H1 (cell line): Measurements from ENCODE around the gene SLC48A1. TPM values are rescaled to one million over a fixed set of nuclear protein-coding genes. Genes with fewer than 3 reads are reported as not detected.

Source experiments
- CTCF ChIA-PET: fragments of 300-600 bp; sonication (Branson Sonifier 250); formaldehyde crosslinking; loops from one replicate; lab custom pipeline; 2021; ENCODE audit not compliant: partially characterized antibody; lab: Charles Lee
- POLR2A ChIA-PET: fragments of 300-600 bp; sonication (Branson Sonifier 250); formaldehyde crosslinking; loops from one replicate; lab custom pipeline; 2021; ENCODE audit warnings: inconsistent platforms; ENCODE audit not compliant: partially characterized antibody; lab: Charles Lee
- DNase-seq, 2 experiments: peaks; one replicate each; pipeline versions ENCODE4 v3.0.0 to v3.0.0-alpha.2; 2010 to 2022; ENCODE audit warnings: low spot score in 2 of 2, low read depth in 1 of 2, mixed read lengths in 1 of 2
- FAIRE-seq: peaks from 2 replicates; lab custom pipeline; 2011; peaks lifted over from hg19 to GRCh38; lab: Jason Lieb, UNC
- H2AFZ ChIP-seq: 2 replicates; pipeline ENCODE4 v1.8.1; 2012; ENCODE audit warnings: low read length, inconsistent platforms
- H2AK5ac ChIP-seq: 2 replicates; pipeline ENCODE4 v1.6.1; 2013; ENCODE audit warnings: low read depth, low read length
- H2BK120ac ChIP-seq: replicated peaks from 2 replicates; pipeline ENCODE3; 2013; ENCODE audit warnings: low read depth, low read length, inconsistent platforms
- H2BK12ac ChIP-seq: 2 replicates; pipeline ENCODE4 v1.6.1; 2013; ENCODE audit warnings: low read depth, low read length
- H2BK15ac ChIP-seq: 2 replicates; pipeline ENCODE4 v1.6.1; 2013; ENCODE audit warnings: low read length
- H2BK20ac ChIP-seq: 2 replicates; pipeline ENCODE4 v1.6.1; 2013; ENCODE audit warnings: low read length
- H2BK5ac ChIP-seq: 2 replicates; pipeline ENCODE4 v1.6.1; 2013; ENCODE audit warnings: low read depth, low read length
- H3K14ac ChIP-seq: 2 replicates; pipeline ENCODE4 v1.6.1; 2013; ENCODE audit warnings: inconsistent platforms; ENCODE audit not compliant: insufficient read length
- H3K18ac ChIP-seq: 2 replicates; pipeline ENCODE4 v1.6.1; 2013; ENCODE audit warnings: low read length; ENCODE audit errors: extremely low read depth
- H3K23ac ChIP-seq: 2 replicates; pipeline ENCODE4 v1.6.1; 2013; ENCODE audit warnings: inconsistent platforms; ENCODE audit not compliant: insufficient read length
- H3K23me2 ChIP-seq: 2 replicates; pipeline ENCODE4 v1.6.1; 2013; ENCODE audit warnings: low read depth, low read length
- H3K27ac ChIP-seq: 2 replicates; pipeline ENCODE4 v1.6.1; 2011; ENCODE audit warnings: low read depth, low read length, inconsistent platforms
- H3K27me3 ChIP-seq, 4 experiments: replicated peaks in 1 of 4; 1 replicate in 1 of 4; 2 replicates in 3 of 4; pipeline versions ENCODE4 v1.6.1 to v1.8.1; 2011 to 2013; ENCODE audit warnings: low read length in 3 of 4, mild to moderate bottlenecking in 3 of 4, inconsistent platforms in 2 of 4, mixed read lengths in 2 of 4, moderate library complexity in 1 of 4; ENCODE audit not compliant: control insufficient read depth in 3 of 4, insufficient read depth in 3 of 4; ENCODE audit errors: extremely low read depth in 1 of 4
- H3K36me3 ChIP-seq, 4 experiments: 2 replicates each; pipeline versions ENCODE4 v1.6.1 to v1.8.1; 2011 to 2013; ENCODE audit warnings: mild to moderate bottlenecking in 4 of 4, low read length in 3 of 4, moderate library complexity in 2 of 4, control low read depth in 1 of 4, inconsistent platforms in 1 of 4; ENCODE audit not compliant: insufficient read depth in 4 of 4, control insufficient read depth in 2 of 4
- H3K4ac ChIP-seq: replicated peaks from 2 replicates; pipeline ENCODE3; 2013; ENCODE audit warnings: low read length, low read depth, mixed read lengths, inconsistent platforms; ENCODE audit not compliant: insufficient read length
- H3K4me1 ChIP-seq, 4 experiments: replicated peaks in 1 of 4; 1 replicate in 1 of 4; 2 replicates in 3 of 4; pipeline versions ENCODE4 v1.6.1 to v1.8.1; 2011 to 2013; ENCODE audit warnings: low read length in 3 of 4, inconsistent platforms in 2 of 4, mixed read lengths in 1 of 4; ENCODE audit not compliant: insufficient read depth in 4 of 4, control insufficient read depth in 3 of 4
- H3K4me2 ChIP-seq, 2 experiments: 2 replicates each; pipeline versions ENCODE4 v1.6.1 to v1.8.1; 2011 to 2013; ENCODE audit warnings: low read depth in 2 of 2, low read length in 2 of 2, control low read depth in 1 of 2, inconsistent platforms in 1 of 2, mild to moderate bottlenecking in 1 of 2; ENCODE audit not compliant: insufficient read depth in 1 of 2
- H3K4me3 ChIP-seq, 4 experiments: fragments of 200-600, 300-600 bp in 1 of 4; sonication (generic), shearing (Covaris generic), sonication (Bioruptor Twin) in 1 of 4; 2 replicates each; pipeline versions ENCODE4 v1.5.1 to v1.8.1; 2011 to 2016; ENCODE audit warnings: low read length in 4 of 4, low read depth in 3 of 4, control low read depth in 2 of 4, inconsistent platforms in 2 of 4, mild to moderate bottlenecking in 2 of 4, mixed read lengths in 1 of 4, moderate library complexity in 1 of 4; ENCODE audit not compliant: insufficient read depth in 2 of 4; ENCODE audit errors: extremely low read depth in 1 of 4
- H3K56ac ChIP-seq: replicated peaks from 2 replicates; pipeline ENCODE3; 2013; ENCODE audit warnings: low read depth, mild to moderate bottlenecking, mixed read lengths, low read length, inconsistent platforms; ENCODE audit not compliant: insufficient read length
- H3K79me1 ChIP-seq: 2 replicates; pipeline ENCODE4 v1.6.1; 2013; ENCODE audit warnings: low read depth, low read length, control low read depth
- H3K79me2 ChIP-seq, 2 experiments: 2 replicates each; pipeline versions ENCODE4 v1.6.1 to v1.8.1; 2012 to 2013; ENCODE audit warnings: low read length in 2 of 2, mild to moderate bottlenecking in 2 of 2, inconsistent platforms in 1 of 2; ENCODE audit not compliant: insufficient read depth in 2 of 2, control insufficient read depth in 1 of 2
- H3K9ac ChIP-seq, 4 experiments: replicated peaks in 1 of 4; 1 replicate in 1 of 4; 2 replicates in 3 of 4; pipeline versions ENCODE4 v1.6.1 to v1.8.1; 2011 to 2013; ENCODE audit warnings: low read depth in 3 of 4, low read length in 3 of 4, control low read depth in 2 of 4, mild to moderate bottlenecking in 2 of 4, moderate library complexity in 2 of 4, inconsistent platforms in 1 of 4; ENCODE audit errors: extremely low read depth in 1 of 4
- H3K9me3 ChIP-seq, 2 experiments: 2 replicates each; pipeline versions ENCODE4 v1.6.1 to v1.8.1; 2012 to 2013; ENCODE audit warnings: mild to moderate bottlenecking in 2 of 2, moderate library complexity in 2 of 2, control low read depth in 1 of 2, inconsistent platforms in 1 of 2, low read depth in 1 of 2, low read length in 1 of 2, mixed read lengths in 1 of 2; ENCODE audit not compliant: insufficient read depth in 2 of 2
- H4K20me1 ChIP-seq, 2 experiments: replicated peaks in 1 of 2; 2 replicates each; pipeline versions ENCODE3 to v1.8.1; 2011 to 2013; ENCODE audit warnings: inconsistent platforms in 2 of 2, low read length in 2 of 2, mild to moderate bottlenecking in 1 of 2; ENCODE audit not compliant: insufficient read depth in 2 of 2, control insufficient read depth in 1 of 2
- H4K5ac ChIP-seq: 2 replicates; pipeline ENCODE4 v1.6.1; 2013; ENCODE audit warnings: low read length, low read depth, mixed read lengths, inconsistent platforms; ENCODE audit not compliant: insufficient read length
- H4K8ac ChIP-seq: 2 replicates; pipeline ENCODE4 v1.8.0; 2013; ENCODE audit warnings: mild to moderate bottlenecking, moderate library complexity, low read length, inconsistent platforms; ENCODE audit not compliant: insufficient read depth; ENCODE audit errors: extremely low read depth
- H4K91ac ChIP-seq: replicated peaks from 2 replicates; pipeline ENCODE3; 2013; ENCODE audit warnings: low read length, mixed read lengths, inconsistent platforms; ENCODE audit not compliant: insufficient read length
- BACH1 ChIP-seq: IDR thresholded peaks from 2 replicates; pipeline ENCODE4 v1.6.1; 2012; ENCODE audit warnings: low read length, improper control_type of control experiment
- MAFK ChIP-seq: IDR thresholded peaks from 2 replicates; pipeline ENCODE4 v1.6.1; 2012; ENCODE audit warnings: low read depth, mild to moderate bottlenecking, improper control_type of control experiment, low read length
- RFX5 ChIP-seq: IDR thresholded peaks from 2 replicates; pipeline ENCODE4 v1.6.1; 2011; ENCODE audit warnings: low read depth, low read length, improper control_type of control experiment, borderline replicate concordance
- WGBS, 2 experiments: shearing (Covaris generic) in 1 of 2; methylation state at CpG; one replicate each; pipeline versions ENCODE4 v1.1.6 to v1.1.7; 2013 to 2015; ENCODE audit warnings: low lambda C conversion rate in 2 of 2, mixed read lengths in 2 of 2, inconsistent platforms in 1 of 2, low coverage in 1 of 2, missing lambda C conversion rate in 1 of 2; ENCODE audit not compliant: insufficient replicate concordance in 2 of 2, insufficient coverage in 1 of 2, insufficient read length in 1 of 2; ENCODE audit errors: extremely low coverage in 1 of 2, missing lambda C conversion rate in 1 of 2; 5-methylcytosine and 5-hydroxymethylcytosine counted together
- polyA plus RNA-seq, 7 experiments: library from polyadenylated mRNA; depleted of rRNA in 3 of 7; stranded (reverse) in 5 of 7; unstranded in 2 of 7; fragments of >200 nt in 5 of 7; fragments of 200-250 nt in 2 of 7; gene quantifications; 1 replicate in 5 of 7; 2 replicates in 1 of 7; 4 replicates in 1 of 7; pipeline versions ENCODE4 v1.2.1 to v1.2.3, GENCODE V29; 2011 to 2013; ENCODE audit warnings: missing spikeins in 2 of 7, mixed read lengths in 2 of 7
- total RNA-seq: library from RNA; stranded (reverse); fragmentation: NEBNext Ultra II Directional; extraction: Animal tissue kit (Norgen Biotek cat#: 25700); gene quantifications from 2 replicates; pipeline ENCODE4 v1.2.1, GENCODE V29; 2021

SLC48A1 gene
- total and polyA plus RNA-seq, 2 of the 8 experiments (the other 6 are each of a cell fraction or from before 2014, with no cell fraction given), result 9.5 to 14.1 TPM

GRCh38 chr12:47775100-47775911 is 2.3 kb downstream of the SLC48A1 start:
- Histone ChIP-seq H4K5ac (no peak overlapping the region), H2BK120ac (no peak overlapping the region), H2BK5ac (no peak overlapping the region; the same call in 1 of the 2 replicates), H3K79me1 (no peaks in the 10 kb centered on the region), H3K18ac (no peak overlapping the region), H4K20me1 (peaks cover 0 to 6% of the 10 kb centered on the region in 2 experiments), H3K79me2 (no peaks in the 10 kb centered on the region), H3K4me1 (peaks cover 0 to 25% (median 16%) of the 10 kb centered on the region in 4 experiments; a peak in 6 of 7 replicates), H3K27ac (no peak overlapping the region), H3K9ac (no peak overlapping the region), H4K91ac (peak overlapping the region; percentile 6), H3K23ac (no peak overlapping the region), H3K23me2 (peaks cover 4% of the 10 kb centered on the region; the same call in 1 of the 2 replicates), H3K4ac (no peak overlapping the region), H3K4me2 (no peak overlapping the region), H2BK15ac (no peak overlapping the region), H3K4me3 (no peak overlapping the region), H3K14ac (no peak overlapping the region), H2AK5ac (no peak overlapping the region), H4K8ac (no peak overlapping the region), H3K9me3 (no peaks in the 10 kb centered on the region), H3K56ac (no peak overlapping the region), H2BK20ac (no peak overlapping the region), H2BK12ac (peak overlapping the region; percentile 50; the same call in 1 of the 2 replicates), H3K27me3 (peaks cover 0 to 21% (median 11%) of the 10 kb centered on the region in 4 experiments; a peak in 4 of 7 replicates), H3K36me3 (no peaks in the 10 kb centered on the region), H2AFZ (no peak overlapping the region)
- CTCF ChIA-PET, result interaction anchor here (1.5 to 58.8 kb wide), 6 partner anchors 7 to 81 kb away, joined by 3 to 2442 read pairs (median 240); partner anchors contain the start of genes ENDOU, RAPGEF3 and RPAP3
- FAIRE-seq (no peak), DNase-seq (no peak)
- WGBS, 2 experiments, result 82% methylated on average over 10 of the region's 10 CpGs; no CpG with 5 or more reads in 1 of the 2 experiments
- no peak for TF ChIP-seq RFX5
- TF ChIP-seq MAFK, result peak; percentile 95
- TF ChIP-seq BACH1, result peak; percentile 99
- POLR2A ChIA-PET, result interaction anchor here (1.2 to 10.5 kb wide), 6 partner anchors 8 to 33 kb away, joined by 3 to 79 read pairs (median 13); partner anchors contain the start of gene RAPGEF3
